Subcutaneous adipose tissue (tissue), 4 donors: Measurements from ENCODE around the gene SELENOO. TPM values are rescaled to one million over a fixed set of nuclear protein-coding genes. Genes with fewer than 3 reads are reported as not detected.

Experiments
- CTCF ChIP-seq: fragments of 450-650 bp; IDR thresholded peaks from one replicate; pipeline ENCODE4 v1.5.1; 2016; ENCODE audit warnings: low read depth, mild to moderate bottlenecking, control low read depth, antibody characterized with exemption, moderate library complexity
- total RNA-seq, 4 donors: library from RNA; depleted of rRNA; stranded (reverse); fragments of >200 nt; gene quantifications; one replicate each; pipeline ENCODE4 v1.1.0, GENCODE V29; 2016

The SELENOO gene
- total RNA-seq, 4 donors from 2014 or later = 13.2 to 36.5 (median 18.9) TPM

GRCh38 chr22:50261615-50262459, 61.0 kb downstream of the SELENOO start, which contains the start of gene MAPK12:
TSS of gene MAPK12 (minus strand) at chr22:50261683. CDS start at chr22:50261509, 174 bp downstream.
- no peak for TF ChIP-seq CTCF

- TF ChIP-seq CTCF = no peak
Observed at GRCh38 chr22:50262460-50262911, 61.7 kb downstream of the SELENOO start.

- no peak for TF ChIP-seq CTCF
Observed at GRCh38 chr22:50262973-50263617, 62.3 kb downstream of the SELENOO start.

GRCh38 chr22:50264104-50264745, 63.4 kb downstream of the SELENOO start:
- no peak for TF ChIP-seq CTCF

- TF ChIP-seq CTCF = no peak
Observed at GRCh38 chr22:50264946-50265669, 64.3 kb downstream of the SELENOO start.

- TF ChIP-seq CTCF = no peak
Observed at GRCh38 chr22:50266994-50267393, 66.2 kb downstream of the SELENOO start.

Other genes with a start within 250 kb of the SELENOO start
- gene PIM3, start 240.2 kb upstream of the SELENOO start, total RNA-seq = 100 to 1,000 TPM in 1 of 4 donors, 10 to 100 TPM in 3; 25.8 to 174 (median 59.0) TPM
- gene IL17REL, start 188.2 kb upstream of the SELENOO start, total RNA-seq = not detected
- not detected for gene TTLL8, start 142.7 kb upstream of the SELENOO start, total RNA-seq
- 1 to 10 TPM in 1 of 4 donors, under 1 TPM in 1, not detected in 2; 0.22 to 1.1 TPM for gene MLC1, start 115.6 kb upstream of the SELENOO start, total RNA-seq
- gene MOV10L1, start 111.0 kb upstream of the SELENOO start, total RNA-seq = 1 to 10 TPM in 2 of 4 donors, under 1 TPM in 1, not detected in 1; 0.17 to 1.3 (median 1.1) TPM
- under 1 TPM in 1 of 4 donors, not detected in 3; 0.44 TPM for gene PANX2, start 30.3 kb upstream of the SELENOO start, total RNA-seq
- 10 to 100 TPM; 10.8 to 30.5 (median 17.8) TPM for gene TRABD, start 15.1 kb upstream of the SELENOO start, total RNA-seq
- gene TUBGCP6, start 44.0 kb downstream of the SELENOO start, total RNA-seq = 10 to 100 TPM; 21.1 to 60.3 (median 25.6) TPM
- 10 to 100 TPM; 10.4 to 55.0 (median 22.7) TPM for gene HDAC10, start 50.3 kb downstream of the SELENOO start, total RNA-seq
- 10 to 100 TPM in 1 of 4 donors, 1 to 10 TPM in 3; 3.6 to 17.7 (median 5.4) TPM for gene MAPK12, start 60.7 kb downstream of the SELENOO start, total RNA-seq
- 10 to 100 TPM in 2 of 4 donors, 1 to 10 TPM in 2; 6.2 to 53.5 (median 13.1) TPM for gene MAPK11, start 69.4 kb downstream of the SELENOO start, total RNA-seq
- 100 to 1,000 TPM in 2 of 4 donors, 10 to 100 TPM in 2; 59.2 to 128 (median 97.0) TPM for gene PLXNB2, start 106.6 kb downstream of the SELENOO start, total RNA-seq
- gene DENND6B, start 126.0 kb downstream of the SELENOO start, total RNA-seq = 1 to 10 TPM; 1.5 to 4.0 (median 1.9) TPM
- 10 to 100 TPM; 23.8 to 86.3 (median 37.0) TPM for gene PPP6R2, start 142.3 kb downstream of the SELENOO start, total RNA-seq